DMS53 treated with DMSO at 0.1 percent for 48 hours (cell line): ENCODE results near the gene ANGPTL5.
"Not testable (repeated sequence)": the region's sequence is repeated elsewhere in the genome, so short reads cannot be mapped to it uniquely, and the experiment has no call there.

ENCODE experiments used
- DNase-seq: peaks from one replicate; lab custom pipeline; 2025; ENCODE audit not compliant: unreplicated experiment; lab: John Stamatoyannopoulos, UW

ANGPTL5 gene

GRCh38 chr11:101916422-101916821 is at the start of gene ANGPTL5:
Gene ANGPTL5 (minus strand): TSS chr11:101916522. CDS start chr11:101907909, 8,613 bp downstream.
- DNase-seq, result no peak

- not testable (repeated sequence) for DNase-seq
Observed at GRCh38 chr11:101964200-101964599, 47.9 kb upstream of the ANGPTL5 start.

- DNase-seq, result no peak
Observed at GRCh38 chr11:101960231-101960630, 43.9 kb upstream of the ANGPTL5 start.

GRCh38 chr11:101955701-101956100 is 39.4 kb upstream of the ANGPTL5 start:
- DNase-seq, result no peak

- no peak for DNase-seq
Observed at GRCh38 chr11:101955278-101955677, 39.0 kb upstream of the ANGPTL5 start.

GRCh38 chr11:101949680-101950220 is 33.4 kb upstream of the ANGPTL5 start:
- DNase-seq, result no peak

- DNase-seq, result no peak
Observed at GRCh38 chr11:101945448-101945847, 29.1 kb upstream of the ANGPTL5 start.

GRCh38 chr11:101944923-101945322 is 28.6 kb upstream of the ANGPTL5 start:
- DNase-seq, result no peak

- DNase-seq, result no peak
Observed at GRCh38 chr11:101940901-101941520, 24.7 kb upstream of the ANGPTL5 start.

- peak; percentile 91 for DNase-seq
Observed at GRCh38 chr11:101931692-101932091, 15.4 kb upstream of the ANGPTL5 start.

GRCh38 chr11:101929294-101929915 is 13.1 kb upstream of the ANGPTL5 start:
- no peak for DNase-seq

GRCh38 chr11:101923554-101923953 is 7.2 kb upstream of the ANGPTL5 start:
- peak; percentile 5 for DNase-seq

GRCh38 chr11:101920992-101921391 is 4.7 kb upstream of the ANGPTL5 start:
- no peak for DNase-seq

- DNase-seq, result no peak
Observed at GRCh38 chr11:101917226-101917625, 904 bp upstream of the ANGPTL5 start.

- peak; percentile 45 for DNase-seq
Observed at GRCh38 chr11:101915791-101916291, 481 bp downstream of the ANGPTL5 start.

GRCh38 chr11:101914738-101915426 is 1.4 kb downstream of the ANGPTL5 start, which contains the start of gene CEP126:
Gene CEP126 (plus strand): TSS chr11:101915010. CDS start chr11:101915285, 275 bp downstream.
- peak; percentile 93 for DNase-seq

- no peak for DNase-seq
Observed at GRCh38 chr11:101914341-101914737, 2.0 kb downstream of the ANGPTL5 start.

GRCh38 chr11:101913656-101914055 is 2.7 kb downstream of the ANGPTL5 start:
- DNase-seq, result no peak

GRCh38 chr11:101912823-101913284 is 3.5 kb downstream of the ANGPTL5 start:
- peak; percentile 32 for DNase-seq

GRCh38 chr11:101909087-101909486 is 7.2 kb downstream of the ANGPTL5 start:
- no peak for DNase-seq

- no peak for DNase-seq
Observed at GRCh38 chr11:101907815-101908214, 8.5 kb downstream of the ANGPTL5 start.
